Memory B cell (primary cell): ENCODE data around the gene MAP4K1.
"Not testable (repeated sequence)": the region's sequence is repeated elsewhere in the genome, so short reads cannot be mapped to it uniquely, and the experiment has no call there.

Experiments
- ATAC-seq: fragments of 150-1000 bp; cut with Tn5 transposase; 2 replicates; pipeline ENCODE4 v1.10.0; 2021; ENCODE audit warnings: low read depth, mild to moderate bottlenecking, moderate library complexity
- DNase-seq, 2 donors: peaks; one replicate each; pipeline ENCODE4 v3.0.0; 2022; ENCODE audit warnings: low spot score in 2 of 2
- H3K27ac Mint-ChIP-seq: one replicate; pipeline ENCODE4 v1.8.0; 2022; ENCODE audit warnings: mild to moderate bottlenecking, moderate library complexity, mixed read lengths
- H3K27me3 Mint-ChIP-seq: one replicate; pipeline ENCODE4 v1.8.0; 2022; ENCODE audit warnings: mixed read lengths
- H3K36me3 Mint-ChIP-seq: one replicate; pipeline ENCODE4 v1.8.0; 2022; ENCODE audit warnings: mild to moderate bottlenecking, mixed read lengths
- H3K4me1 Mint-ChIP-seq: one replicate; pipeline ENCODE4 v1.8.0; 2022; ENCODE audit warnings: mixed read lengths
- H3K4me3 Mint-ChIP-seq: one replicate; pipeline ENCODE4 v1.8.0; 2022; ENCODE audit warnings: mild to moderate bottlenecking, moderate library complexity, mixed read lengths
- H3K9me3 Mint-ChIP-seq: one replicate; pipeline ENCODE4 v1.8.0; 2022; ENCODE audit warnings: mixed read lengths

MAP4K1 gene

GRCh38 chr19:38561053-38561606 is 56.6 kb downstream of the MAP4K1 start:
- peaks cover 36% of the 10 kb centered on the region for H3K4me1 Mint-ChIP-seq
- DNase-seq = no peak
- no peaks in the 10 kb centered on the region for H3K9me3 Mint-ChIP-seq
- no peaks in the 10 kb centered on the region for H3K36me3 Mint-ChIP-seq
- no peak for ATAC-seq
- peak overlapping the region; percentile 52 for H3K4me3 Mint-ChIP-seq
- peaks cover 12% of the 10 kb centered on the region for H3K27me3 Mint-ChIP-seq
- H3K27ac Mint-ChIP-seq = no peak overlapping the region

GRCh38 chr19:38559428-38560401 is 58.0 kb downstream of the MAP4K1 start:
- no peaks in the 10 kb centered on the region for H3K36me3 Mint-ChIP-seq
- peaks cover 12% of the 10 kb centered on the region for H3K27me3 Mint-ChIP-seq
- H3K27ac Mint-ChIP-seq = no peak overlapping the region
- DNase-seq = no peak
- H3K9me3 Mint-ChIP-seq = no peaks in the 10 kb centered on the region
- H3K4me3 Mint-ChIP-seq = peak overlapping the region; percentile 69
- peak; percentile 68 for ATAC-seq
- H3K4me1 Mint-ChIP-seq = peaks cover 34% of the 10 kb centered on the region

DNA sequence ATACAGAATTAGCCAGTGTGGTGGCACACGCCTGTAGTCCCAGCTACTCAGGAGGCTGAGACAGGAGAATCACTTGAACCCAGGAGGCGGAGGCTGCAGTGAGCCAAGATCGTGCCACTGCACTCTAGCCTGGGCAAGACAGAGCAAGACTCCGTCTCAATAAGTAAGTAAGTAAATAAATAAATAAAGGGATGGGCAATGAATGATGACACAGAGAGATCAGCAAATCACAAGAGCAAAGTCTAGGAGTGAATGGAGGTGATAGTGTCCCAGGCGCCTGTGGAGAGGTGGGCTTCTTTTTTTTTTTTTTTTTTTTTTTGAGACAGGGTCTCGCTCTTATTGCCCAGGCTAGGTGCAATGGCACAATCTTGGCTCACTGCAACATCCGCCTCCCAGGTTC is 58.8 kb downstream of the MAP4K1 start:
- not testable (repeated sequence) for H3K27ac Mint-ChIP-seq, H3K9me3 Mint-ChIP-seq, ATAC-seq, DNase-seq, H3K36me3 Mint-ChIP-seq, H3K4me3 Mint-ChIP-seq
- peaks cover 34% of the 10 kb centered on the region for H3K4me1 Mint-ChIP-seq
- peaks cover 12% of the 10 kb centered on the region for H3K27me3 Mint-ChIP-seq

- peak; percentile 62 for ATAC-seq
- H3K27ac Mint-ChIP-seq = no peak overlapping the region
Observed at GRCh38 chr19:38557205-38557799, 60.5 kb downstream of the MAP4K1 start.

GRCh38 chr19:38556521-38557174 is 61.1 kb downstream of the MAP4K1 start:
- Mint-ChIP-seq H3K4me3 (peak overlapping the region; percentile 6), H3K9me3 (no peaks in the 10 kb centered on the region), H3K36me3 (no peaks in the 10 kb centered on the region), H3K4me1 (peaks cover 21% of the 10 kb centered on the region), H3K27ac (no peak overlapping the region), H3K27me3 (peaks cover under 1% of the 10 kb centered on the region)
- ATAC-seq (peak; percentile 60), DNase-seq (no peak)

More at GRCh38 chr19:38557205-38557799, 60.5 kb downstream of the MAP4K1 start:
- no peak for DNase-seq
- Mint-ChIP-seq H3K36me3 (no peaks in the 10 kb centered on the region), H3K27me3 (peaks cover 6% of the 10 kb centered on the region), H3K4me3 (peak overlapping the region; percentile 6), H3K4me1 (peaks cover 26% of the 10 kb centered on the region), H3K9me3 (no peaks in the 10 kb centered on the region)

DNA sequence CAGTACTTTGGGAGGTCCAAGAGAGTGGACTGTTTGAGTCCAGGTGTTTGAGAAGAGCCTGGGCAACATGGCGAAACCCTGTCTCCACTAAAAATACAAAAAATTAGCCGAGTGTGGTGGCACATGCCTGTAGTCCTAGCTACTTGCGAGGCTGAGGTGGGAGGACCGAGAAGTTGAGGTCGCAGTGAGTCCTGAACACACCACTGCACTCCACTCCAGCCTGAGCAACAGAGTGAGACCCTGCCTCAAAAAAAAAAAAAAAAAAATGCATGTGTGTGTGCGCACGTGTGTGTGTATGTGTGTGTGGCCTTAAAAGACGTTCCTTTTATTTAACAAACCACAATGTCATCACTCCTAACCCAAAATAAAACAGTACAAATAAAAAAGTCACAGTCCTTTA is 62.6 kb downstream of the MAP4K1 start:
- DNase-seq (no peak), ATAC-seq (no peak)
- Mint-ChIP-seq H3K4me3 (no peak overlapping the region), H3K4me1 (peaks cover 22% of the 10 kb centered on the region), H3K27me3 (no peaks in the 10 kb centered on the region), H3K36me3 (no peaks in the 10 kb centered on the region), H3K9me3 (no peaks in the 10 kb centered on the region), H3K27ac (no peak overlapping the region)

DNA sequence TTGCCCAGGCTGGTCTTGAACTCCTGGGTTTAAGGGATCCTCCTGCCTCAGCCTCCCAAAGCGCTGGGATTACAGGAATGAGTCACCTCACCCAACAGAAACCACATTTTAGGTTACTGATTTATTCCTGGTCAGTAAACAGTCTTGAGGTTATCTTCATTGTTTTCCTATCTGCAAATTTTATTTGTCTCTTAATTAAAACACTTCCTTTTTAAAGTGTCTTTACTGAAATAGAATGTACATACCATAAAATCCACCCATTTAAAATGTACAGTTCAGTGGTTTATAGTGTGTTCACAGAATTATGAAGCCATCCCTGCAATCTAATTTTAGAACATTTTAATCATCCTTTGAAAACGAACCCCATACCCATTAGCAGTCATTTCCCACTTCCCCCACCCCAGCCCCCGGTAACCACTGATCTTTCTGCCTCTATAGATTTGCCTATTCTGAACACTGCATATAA is 63.0 kb downstream of the MAP4K1 start:
- H3K9me3 Mint-ChIP-seq = no peaks in the 10 kb centered on the region
- H3K36me3 Mint-ChIP-seq = no peaks in the 10 kb centered on the region
- peaks cover 17% of the 10 kb centered on the region for H3K4me1 Mint-ChIP-seq
- no peak overlapping the region for H3K4me3 Mint-ChIP-seq
- no peak overlapping the region for H3K27ac Mint-ChIP-seq
- ATAC-seq = no peak
- H3K27me3 Mint-ChIP-seq = no peaks in the 10 kb centered on the region
- DNase-seq = no peak

DNA sequence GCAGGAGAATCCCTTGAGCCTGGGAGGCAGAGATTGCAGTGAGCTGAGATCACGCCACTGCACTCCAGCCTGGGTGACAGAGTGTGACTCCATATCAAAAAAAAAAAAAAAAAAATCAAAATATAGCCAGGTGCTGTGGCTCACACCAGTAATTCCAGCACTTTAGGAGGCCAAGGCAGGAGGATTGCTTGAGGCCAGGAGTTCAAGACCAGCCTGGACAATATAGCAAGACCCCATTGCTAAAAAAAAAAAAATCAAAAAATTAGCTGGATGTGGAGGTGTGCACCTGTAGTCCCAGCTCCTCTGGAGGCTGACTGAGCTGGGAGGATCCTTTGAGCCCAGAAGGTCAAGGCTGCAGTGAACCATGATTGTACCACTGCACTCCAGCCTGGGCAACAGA is 64.5 kb downstream of the MAP4K1 start:
- H3K27ac Mint-ChIP-seq, H3K36me3 Mint-ChIP-seq, H3K27me3 Mint-ChIP-seq, DNase-seq, ATAC-seq, H3K9me3 Mint-ChIP-seq, H3K4me3 Mint-ChIP-seq: not testable (repeated sequence)
- peaks cover 12% of the 10 kb centered on the region for H3K4me1 Mint-ChIP-seq

- H3K27me3 Mint-ChIP-seq = no peaks in the 10 kb centered on the region
- peaks cover 14% of the 10 kb centered on the region for H3K4me1 Mint-ChIP-seq
- DNase-seq (no peak), ATAC-seq (no peak)
- peaks cover 2% of the 10 kb centered on the region for H3K9me3 Mint-ChIP-seq
- H3K4me3 Mint-ChIP-seq = no peak overlapping the region
- H3K27ac Mint-ChIP-seq = no peak overlapping the region
- H3K36me3 Mint-ChIP-seq = no peaks in the 10 kb centered on the region
Observed at GRCh38 chr19:38551450-38551813, 66.3 kb downstream of the MAP4K1 start.

DNA sequence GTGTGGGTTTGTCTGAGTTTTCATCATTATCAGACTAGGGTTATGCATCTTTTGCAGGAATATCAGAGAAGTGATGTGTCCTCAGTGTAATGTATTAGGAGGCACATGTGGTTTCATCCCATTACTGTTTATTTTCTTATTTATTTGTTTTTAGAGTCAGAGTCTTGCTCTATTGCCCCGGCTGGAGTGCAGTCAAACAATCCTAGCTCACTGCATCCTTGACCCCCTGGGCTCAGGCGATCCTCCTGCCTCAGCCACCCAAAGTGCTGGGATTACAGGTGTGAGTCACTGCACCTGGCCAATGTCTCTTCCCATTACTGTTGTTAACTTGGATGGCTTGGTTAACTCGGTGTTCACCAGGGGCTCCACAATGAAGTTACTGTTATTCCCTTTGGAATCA is 67.4 kb downstream of the MAP4K1 start:
- no peaks in the 10 kb centered on the region for H3K36me3 Mint-ChIP-seq
- DNase-seq (no peak), ATAC-seq (no peak)
- no peak overlapping the region for H3K4me3 Mint-ChIP-seq
- peaks cover 2% of the 10 kb centered on the region for H3K9me3 Mint-ChIP-seq
- no peaks in the 10 kb centered on the region for H3K27me3 Mint-ChIP-seq
- no peak overlapping the region for H3K27ac Mint-ChIP-seq
- H3K4me1 Mint-ChIP-seq = peaks cover 14% of the 10 kb centered on the region

GRCh38 chr19:38549942-38550341 is 67.8 kb downstream of the MAP4K1 start:
- Mint-ChIP-seq H3K27me3 (no peaks in the 10 kb centered on the region), H3K9me3 (peaks cover 2% of the 10 kb centered on the region), H3K4me3 (no peak overlapping the region), H3K27ac (no peak overlapping the region), H3K36me3 (no peaks in the 10 kb centered on the region), H3K4me1 (peaks cover 12% of the 10 kb centered on the region)
- DNase-seq = no peak
- no peak for ATAC-seq

- ATAC-seq (no peak), DNase-seq (no peak)
- peaks cover 13% of the 10 kb centered on the region for H3K4me1 Mint-ChIP-seq
- no peaks in the 10 kb centered on the region for H3K27me3 Mint-ChIP-seq
- H3K4me3 Mint-ChIP-seq = no peak overlapping the region
- H3K9me3 Mint-ChIP-seq = peaks cover 2% of the 10 kb centered on the region
- H3K27ac Mint-ChIP-seq = no peak overlapping the region
- H3K36me3 Mint-ChIP-seq = no peaks in the 10 kb centered on the region
Observed at GRCh38 chr19:38549061-38549460, 68.7 kb downstream of the MAP4K1 start.

DNA sequence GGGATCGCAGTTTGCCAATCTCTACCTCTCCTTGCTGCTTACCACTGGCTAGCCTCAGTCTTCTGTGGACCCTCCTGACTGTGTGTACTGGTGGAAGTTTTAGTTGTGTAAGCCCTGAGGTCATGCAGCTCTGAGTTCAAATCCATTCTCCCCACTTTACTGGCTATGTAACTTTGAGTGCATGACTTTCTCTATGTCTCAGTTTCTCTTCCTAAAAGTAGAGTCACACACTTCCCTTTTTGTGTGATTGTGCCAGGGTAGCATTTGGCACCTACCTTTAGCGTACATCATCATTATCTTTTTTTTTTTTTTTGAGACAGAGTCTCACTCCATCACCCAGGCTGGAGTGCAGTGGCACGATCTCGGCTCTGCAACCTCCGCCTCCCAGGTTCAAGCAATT is 70.3 kb downstream of the MAP4K1 start:
- Mint-ChIP-seq H3K4me1 (peaks cover 16% of the 10 kb centered on the region), H3K9me3 (peaks cover 2% of the 10 kb centered on the region), H3K27me3 (no peaks in the 10 kb centered on the region), H3K27ac (peak overlapping the region; percentile 10), H3K4me3 (peak overlapping the region; percentile 1), H3K36me3 (no peaks in the 10 kb centered on the region)
- DNase-seq (peak in 1 of 2 donors; percentile 27), ATAC-seq (peak; percentile 88)

DNA sequence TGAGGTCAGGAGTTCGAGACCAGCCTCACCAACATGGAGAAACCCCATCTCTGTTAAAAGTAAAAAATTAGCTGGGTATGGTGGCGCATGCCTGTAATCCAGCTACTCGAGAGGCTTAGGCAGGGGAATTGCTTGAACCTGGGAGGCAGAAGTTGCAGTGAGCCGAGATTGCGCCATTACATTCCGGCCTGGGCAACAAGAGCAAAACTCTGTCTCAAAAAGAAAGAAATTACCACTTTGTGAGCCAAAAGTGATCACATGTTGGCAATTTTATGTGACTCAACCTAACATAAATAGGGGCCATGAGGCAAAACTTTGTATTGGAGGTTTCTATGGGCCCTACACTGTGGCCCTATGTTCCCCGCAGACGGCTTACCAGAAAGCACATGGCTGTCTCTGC is 72.2 kb downstream of the MAP4K1 start:
- H3K9me3 Mint-ChIP-seq = peaks cover 2% of the 10 kb centered on the region
- H3K4me3 Mint-ChIP-seq = no peak overlapping the region
- DNase-seq = no peak
- H3K27me3 Mint-ChIP-seq = no peaks in the 10 kb centered on the region
- no peak for ATAC-seq
- no peak overlapping the region for H3K27ac Mint-ChIP-seq
- no peaks in the 10 kb centered on the region for H3K36me3 Mint-ChIP-seq
- H3K4me1 Mint-ChIP-seq = peaks cover 11% of the 10 kb centered on the region
